ENCODE results near the gene FGF1. TPM values are rescaled to one million over a fixed set of nuclear protein-coding genes. Genes with fewer than 3 reads are reported as not detected.

The FGF1 gene
- total RNA-seq, 2 donors from 2014 or later = 11.4 to 56.7 TPM

DNA sequence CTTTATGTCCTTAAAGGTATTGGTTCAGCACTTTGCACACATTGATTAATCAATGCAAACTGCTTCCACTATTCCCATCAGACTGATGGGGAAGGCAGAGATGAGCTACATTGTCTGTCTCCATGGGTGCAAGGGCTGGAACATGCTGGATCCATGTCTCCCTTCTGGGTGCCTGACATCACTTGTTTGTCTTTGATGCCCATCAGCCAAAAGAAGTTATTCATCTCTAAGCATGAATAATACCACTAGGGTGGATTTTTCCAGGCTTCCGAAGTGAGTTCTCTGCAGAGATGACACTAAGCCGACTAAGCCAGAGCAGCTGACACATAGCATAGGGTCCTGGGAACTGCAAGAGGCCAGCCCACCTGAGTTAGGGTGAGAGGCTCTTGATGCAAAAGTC lies 8.7 kb downstream of the FGF1 start:
- Histone ChIP-seq H3K27ac (no peak overlapping the region), H3K27me3 (replicated peaks; ENCODE audit: insufficient read depth) (no peaks in the 10 kb centered on the region), H3K4me1 (ENCODE audit: control insufficient read depth in 1 of 2, low read depth in 2 of 2) (peaks cover 0 to 10% of the 10 kb centered on the region in 2 donors), H3K36me3 (no peaks in the 10 kb centered on the region), H3K4me3 (no peak overlapping the region), H3K9me3 (no peaks in the 10 kb centered on the region)
- ATAC-seq (ENCODE audit: insufficient number of reproducible peaks, low FRiP score, low read depth) (no peak), DNase-seq (ENCODE audit: low spot score) (no peak)
- TF ChIP-seq, protein P1, sequence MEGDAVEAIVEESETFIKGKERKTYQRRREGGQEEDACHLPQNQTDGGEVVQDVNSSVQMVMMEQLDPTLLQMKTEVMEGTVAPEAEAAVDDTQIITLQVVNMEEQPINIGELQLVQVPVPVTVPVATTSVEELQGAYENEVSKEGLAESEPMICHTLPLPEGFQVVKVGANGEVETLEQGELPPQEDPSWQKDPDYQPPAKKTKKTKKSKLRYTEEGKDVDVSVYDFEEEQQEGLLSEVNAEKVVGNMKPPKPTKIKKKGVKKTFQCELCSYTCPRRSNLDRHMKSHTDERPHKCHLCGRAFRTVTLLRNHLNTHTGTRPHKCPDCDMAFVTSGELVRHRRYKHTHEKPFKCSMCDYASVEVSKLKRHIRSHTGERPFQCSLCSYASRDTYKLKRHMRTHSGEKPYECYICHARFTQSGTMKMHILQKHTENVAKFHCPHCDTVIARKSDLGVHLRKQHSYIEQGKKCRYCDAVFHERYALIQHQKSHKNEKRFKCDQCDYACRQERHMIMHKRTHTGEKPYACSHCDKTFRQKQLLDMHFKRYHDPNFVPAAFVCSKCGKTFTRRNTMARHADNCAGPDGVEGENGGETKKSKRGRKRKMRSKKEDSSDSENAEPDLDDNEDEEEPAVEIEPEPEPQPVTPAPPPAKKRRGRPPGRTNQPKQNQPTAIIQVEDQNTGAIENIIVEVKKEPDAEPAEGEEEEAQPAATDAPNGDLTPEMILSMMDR (IDR thresholded peaks at IDR 0.05) = no peak

- no peak for DNase-seq (ENCODE audit: low spot score)
- TF ChIP-seq, protein P1 (IDR thresholded peaks at IDR 0.05) = no peak
- Histone ChIP-seq H3K27me3 (replicated peaks; ENCODE audit: insufficient read depth) (no peaks in the 10 kb centered on the region), H3K9me3 (no peaks in the 10 kb centered on the region), H3K4me1 (ENCODE audit: control insufficient read depth in 1 of 2, low read depth in 2 of 2) (peaks cover 3 to 10% of the 10 kb centered on the region in 2 donors), H3K4me3 (no peak overlapping the region), H3K27ac (no peak overlapping the region), H3K36me3 (no peaks in the 10 kb centered on the region)
- no peak for ATAC-seq (ENCODE audit: insufficient number of reproducible peaks, low FRiP score, low read depth)
Measured at GRCh38 chr5:142676318-142676717, 9.6 kb downstream of the FGF1 start.

- DNase-seq (ENCODE audit: low spot score) (no peak), ATAC-seq (ENCODE audit: insufficient number of reproducible peaks, low FRiP score, low read depth) (peak; percentile 68)
- H3K27ac ChIP-seq = no peak overlapping the region
- H3K4me1 ChIP-seq (ENCODE audit: control insufficient read depth in 1 of 2, low read depth in 2 of 2) = peaks cover 3 to 14% of the 10 kb centered on the region in 2 donors
- H3K27me3 ChIP-seq (replicated peaks; ENCODE audit: insufficient read depth) = no peaks in the 10 kb centered on the region
- H3K9me3 ChIP-seq = no peaks in the 10 kb centered on the region
- no peak overlapping the region for H3K4me3 ChIP-seq
- no peaks in the 10 kb centered on the region for H3K36me3 ChIP-seq
- TF ChIP-seq, protein P1 (IDR thresholded peaks at IDR 0.05) = no peak
Measured at GRCh38 chr5:142674531-142675469, 11.1 kb downstream of the FGF1 start.

GRCh38 chr5:142671801-142672200 lies 14.1 kb downstream of the FGF1 start:
- no peaks in the 10 kb centered on the region for H3K36me3 ChIP-seq
- H3K4me3 ChIP-seq = no peak overlapping the region
- no peaks in the 10 kb centered on the region for H3K27me3 ChIP-seq (replicated peaks; ENCODE audit: insufficient read depth)
- TF ChIP-seq, protein P1 (IDR thresholded peaks at IDR 0.05) = no peak
- DNase-seq (ENCODE audit: low spot score) (no peak), ATAC-seq (ENCODE audit: insufficient number of reproducible peaks, low FRiP score, low read depth) (no peak)
- no peak overlapping the region for H3K27ac ChIP-seq
- peaks cover 3 to 22% of the 10 kb centered on the region in 2 donors for H3K4me1 ChIP-seq (ENCODE audit: control insufficient read depth in 1 of 2, low read depth in 2 of 2)
- H3K9me3 ChIP-seq = no peaks in the 10 kb centered on the region

- TF ChIP-seq, protein P1 (IDR thresholded peaks at IDR 0.05) = no peak
- no peak for ATAC-seq (ENCODE audit: insufficient number of reproducible peaks, low FRiP score, low read depth)
- H3K27ac ChIP-seq = no peak overlapping the region
Measured at GRCh38 chr5:142671266-142671665, 14.6 kb downstream of the FGF1 start.

More at GRCh38 chr5:142671266-142671665, 14.6 kb downstream of the FGF1 start:
- DNase-seq (ENCODE audit: low spot score) = no peak
- Histone ChIP-seq H3K4me1 (ENCODE audit: control insufficient read depth in 1 of 2, low read depth in 2 of 2) (peaks cover 3 to 22% of the 10 kb centered on the region in 2 donors), H3K4me3 (no peak overlapping the region), H3K27me3 (replicated peaks; ENCODE audit: insufficient read depth) (no peaks in the 10 kb centered on the region), H3K36me3 (no peaks in the 10 kb centered on the region), H3K9me3 (no peaks in the 10 kb centered on the region)
